Left ventricle myocardium inferior (tissue), 1 donor: Measurements from ENCODE around the gene ERC1. TPM values are rescaled to one million over a fixed set of nuclear protein-coding genes. Genes with fewer than 3 reads are reported as not detected.

Experiments
- DNase-seq: peaks from one replicate; pipeline ENCODE4 v3.0.0-alpha.2; 2020
- H3K27ac ChIP-seq: fragments of 200-600 bp; replicated peaks from 2 replicates; pipeline ENCODE4 v1.8.0; 2021
- H3K27me3 ChIP-seq: fragments of 200-600 bp; 2 replicates; pipeline ENCODE4 v1.8.0; 2021; ENCODE audit warnings: low read depth
- H3K36me3 ChIP-seq: fragments of 200-600 bp; 2 replicates; pipeline ENCODE4 v1.8.0; 2021
- H3K4me1 ChIP-seq: fragments of 200-600 bp; 2 replicates; pipeline ENCODE4 v1.8.0; 2021
- H3K4me3 ChIP-seq: fragments of 200-600 bp; 2 replicates; pipeline ENCODE4 v1.8.0; 2021; ENCODE audit warnings: mild to moderate bottlenecking, moderate library complexity
- H3K9me3 ChIP-seq: fragments of 200-600 bp; replicated peaks from 2 replicates; pipeline ENCODE4 v1.8.0; 2021
- CTCF ChIP-seq: fragments of 200-600 bp; IDR thresholded peaks from 2 replicates; pipeline ENCODE4 v1.8.0; 2021; ENCODE audit warnings: antibody characterized with exemption, mild to moderate bottlenecking, borderline replicate concordance
- intact Hi-C: fragments of 100-400 bp; cut with micrococcal nuclease; formaldehyde crosslinking; loops from one replicate; pipeline ENCODE4 v1.11.0; 2022
- total RNA-seq: library from RNA; stranded (reverse); fragmentation: NEBNext Ultra II Directional; extraction: Animal tissue kit (Norgen Biotek cat#: 25700); gene quantifications from one replicate; pipeline ENCODE4 v1.2.1, GENCODE V29; 2021
- donor health status: DM: no; HTN: yes; CAD: no; lungs with severe emphysema.

The ERC1 gene
- total RNA-seq, 1 donor from 2014 or later, result 50.8 TPM

GRCh38 chr12:1256285-1256684, 265.3 kb downstream of the ERC1 start:
- intact Hi-C loops, result no loop called here
- Histone ChIP-seq H3K4me1 (no peaks in the 10 kb centered on the region), H3K27me3 (no peaks in the 10 kb centered on the region), H3K27ac (no peak overlapping the region), H3K9me3 (no peaks in the 10 kb centered on the region), H3K36me3 (peaks cover 12% of the 10 kb centered on the region), H3K4me3 (no peak overlapping the region)
- no peak for TF ChIP-seq CTCF
- no peak for DNase-seq

GRCh38 chr12:1256991-1257390, 266.0 kb downstream of the ERC1 start:
- DNase-seq, result no peak
- H3K4me1 ChIP-seq, result no peaks in the 10 kb centered on the region
- no peaks in the 10 kb centered on the region for H3K9me3 ChIP-seq
- H3K36me3 ChIP-seq, result peaks cover 19% of the 10 kb centered on the region
- H3K27ac ChIP-seq, result no peak overlapping the region
- H3K4me3 ChIP-seq, result no peak overlapping the region
- TF ChIP-seq CTCF, result no peak
- H3K27me3 ChIP-seq, result no peaks in the 10 kb centered on the region
- intact Hi-C loops, result no loop called here

- no peak overlapping the region for H3K4me3 ChIP-seq
- no peaks in the 10 kb centered on the region for H3K27me3 ChIP-seq
- DNase-seq, result no peak
- no peak for TF ChIP-seq CTCF
- H3K9me3 ChIP-seq, result no peaks in the 10 kb centered on the region
- intact Hi-C loops, result no loop called here
- H3K36me3 ChIP-seq, result peaks cover 50% of the 10 kb centered on the region
- H3K4me1 ChIP-seq, result no peaks in the 10 kb centered on the region
- H3K27ac ChIP-seq, result no peak overlapping the region
Observed at GRCh38 chr12:1262011-1262410, 271.0 kb downstream of the ERC1 start.

GRCh38 chr12:1267243-1267642, 276.2 kb downstream of the ERC1 start:
- H3K4me3 ChIP-seq, result no peak overlapping the region
- H3K27me3 ChIP-seq, result no peaks in the 10 kb centered on the region
- H3K27ac ChIP-seq, result no peak overlapping the region
- H3K4me1 ChIP-seq, result peaks cover 4% of the 10 kb centered on the region
- no peak for DNase-seq
- TF ChIP-seq CTCF, result no peak
- H3K36me3 ChIP-seq, result peaks cover 39% of the 10 kb centered on the region
- H3K9me3 ChIP-seq, result no peaks in the 10 kb centered on the region
- intact Hi-C loops, result no loop called here

- intact Hi-C loops, result no loop called here
- no peak overlapping the region for H3K27ac ChIP-seq
- H3K4me3 ChIP-seq, result no peak overlapping the region
- no peaks in the 10 kb centered on the region for H3K9me3 ChIP-seq
- peaks cover 4% of the 10 kb centered on the region for H3K4me1 ChIP-seq
- TF ChIP-seq CTCF, result no peak
- H3K27me3 ChIP-seq, result no peaks in the 10 kb centered on the region
- no peak for DNase-seq
- H3K36me3 ChIP-seq, result peaks cover 12% of the 10 kb centered on the region
Observed at GRCh38 chr12:1272142-1272541, 281.1 kb downstream of the ERC1 start.

- Histone ChIP-seq H3K4me1 (peaks cover 7% of the 10 kb centered on the region), H3K27me3 (no peaks in the 10 kb centered on the region), H3K36me3 (peaks cover 12% of the 10 kb centered on the region), H3K27ac (no peak overlapping the region), H3K9me3 (no peaks in the 10 kb centered on the region), H3K4me3 (no peak overlapping the region)
- DNase-seq, result no peak
- intact Hi-C loops, result no loop called here
- no peak for TF ChIP-seq CTCF
Observed at GRCh38 chr12:1273051-1273450, 282.0 kb downstream of the ERC1 start.
